ENCODE results near the gene FRMPD4. TPM values are rescaled to one million over a fixed set of nuclear protein-coding genes. Genes with fewer than 3 reads are reported as not detected.

FRMPD4 gene
- total RNA-seq, 1 experiment from 2014 or later = not detected

- H3K36me3 ChIP-seq (ENCODE audit: low read depth) = no peaks in the 10 kb centered on the region
- H3K4me2 ChIP-seq = no peak overlapping the region
- ChIA-PET CTCF (no interaction called here), POLR2A (ENCODE audit: unreplicated experiment) (no interaction called here)
- H3F3A ChIP-seq (ENCODE audit: insufficient read depth, low read depth) = no peaks in the 10 kb centered on the region
- H2AFZ ChIP-seq = no peak overlapping the region
- H3K9me2 ChIP-seq (ENCODE audit: insufficient read depth) = no peaks in the 10 kb centered on the region
- 0 out of 2 replicates have a peak, but pooled peaks cover 6% of the 10 kb centered on the region for H3K4me1 ChIP-seq (replicated peaks; ENCODE audit: insufficient read depth)
- no peak for TF ChIP-seq EZH2 (IDR thresholded peaks at IDR 0.05; ENCODE audit: low read depth)
- TF ChIP-seq CTCF (conservative IDR thresholded peaks at IDR 0.05) = no peak
- DNase-seq = no peak
- peak overlapping the region; percentile 54 for H3K27ac ChIP-seq
- H4K20me1 ChIP-seq (ENCODE audit: insufficient read depth) = no peaks in the 10 kb centered on the region
- no peaks in the 10 kb centered on the region for H3K27me3 ChIP-seq (ENCODE audit: insufficient read depth, low read depth)
- no TSS peak for BruUV-seq (replicated peaks)
- no peak overlapping the region for H3K4me3 ChIP-seq
- no peaks in the 10 kb centered on the region for H3K79me2 ChIP-seq (ENCODE audit: low read depth)
- H3K9me3 ChIP-seq (ENCODE audit: insufficient read depth, low read depth) = no peaks in the 10 kb centered on the region
- intact Hi-C loops (cut with micrococcal nuclease; ENCODE audit: unreplicated experiment) = no loop called here
Observed at GRCh38 chrX:12360383-12360782, 222.1 kb downstream of the FRMPD4 start.

DNA sequence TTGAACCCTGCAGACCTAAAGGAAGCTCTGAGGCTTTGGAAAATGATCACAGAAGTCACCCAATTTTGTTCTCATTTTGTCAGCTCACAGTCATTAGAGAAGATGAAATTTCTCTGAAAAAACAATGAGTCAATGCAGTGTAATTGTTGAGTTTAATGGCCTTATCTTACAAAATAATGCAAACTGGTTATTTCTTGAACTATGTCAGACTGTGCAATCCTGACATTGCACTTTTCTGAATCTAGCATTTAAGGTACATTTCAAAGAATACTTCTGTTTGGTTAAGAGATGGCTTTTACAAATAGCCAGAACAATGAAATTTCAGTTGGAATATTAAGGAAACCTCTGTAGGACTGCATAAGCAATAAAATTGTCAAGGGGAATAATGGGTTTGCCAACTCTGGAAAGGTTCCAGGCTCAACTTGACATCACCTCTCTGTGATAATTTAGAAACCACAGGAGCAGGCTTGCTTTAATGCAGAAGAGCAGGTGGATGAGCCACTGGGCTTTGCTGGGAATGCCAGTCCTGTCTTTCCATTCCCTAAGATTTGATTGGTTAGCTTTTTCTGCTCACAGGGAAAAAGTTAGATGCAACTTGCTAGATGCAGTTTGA is 222.8 kb downstream of the FRMPD4 start:
- intact Hi-C loops (cut with micrococcal nuclease; ENCODE audit: unreplicated experiment) = no loop called here
- no TSS peak for BruUV-seq (replicated peaks)
- no peak overlapping the region for H3K4me3 ChIP-seq
- no peaks in the 10 kb centered on the region for H3K27me3 ChIP-seq (ENCODE audit: insufficient read depth, low read depth)
- H3K9me3 ChIP-seq (ENCODE audit: insufficient read depth, low read depth) = no peaks in the 10 kb centered on the region
- H3K4me2 ChIP-seq = no peak overlapping the region
- no peaks in the 10 kb centered on the region for H3K9me2 ChIP-seq (ENCODE audit: insufficient read depth)
- no peak overlapping the region for H2AFZ ChIP-seq
- no peak for DNase-seq
- no peaks in the 10 kb centered on the region for H4K20me1 ChIP-seq (ENCODE audit: insufficient read depth)
- 0 out of 2 replicates have a peak, but pooled peaks cover 6% of the 10 kb centered on the region for H3K4me1 ChIP-seq (replicated peaks; ENCODE audit: insufficient read depth)
- TF ChIP-seq EZH2 (IDR thresholded peaks at IDR 0.05; ENCODE audit: low read depth) (no peak), CTCF (conservative IDR thresholded peaks at IDR 0.05) (no peak)
- no peaks in the 10 kb centered on the region for H3K79me2 ChIP-seq (ENCODE audit: low read depth)
- H3F3A ChIP-seq (ENCODE audit: insufficient read depth, low read depth) = no peaks in the 10 kb centered on the region
- H3K36me3 ChIP-seq (ENCODE audit: low read depth) = no peaks in the 10 kb centered on the region
- ChIA-PET CTCF (interaction anchor here (0.6 kb wide), 1 partner anchor 824 kb away, joined by 3 read pairs; no protein-coding TSS in a partner anchor), POLR2A (ENCODE audit: unreplicated experiment) (no interaction called here)
- H3K27ac ChIP-seq = peak overlapping the region; percentile 54

DNA sequence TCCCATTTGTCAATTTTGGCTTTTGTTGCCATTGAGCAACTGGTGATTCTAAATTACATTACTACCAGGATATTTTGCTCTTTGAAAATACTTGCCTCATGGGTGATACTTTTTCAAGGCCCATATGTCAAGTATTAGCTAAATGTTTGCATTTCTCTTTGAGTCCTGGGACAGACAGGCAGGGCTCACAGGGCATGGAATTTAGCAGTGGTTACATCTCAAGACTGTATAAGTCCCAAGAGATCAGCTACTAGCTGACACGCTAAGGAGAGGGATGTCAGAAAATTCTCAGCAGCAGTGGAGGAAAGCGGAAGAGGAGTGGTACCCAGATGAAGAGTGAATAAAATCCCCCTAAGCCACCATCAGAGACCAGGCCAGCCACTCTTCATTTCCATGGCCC is 224.9 kb downstream of the FRMPD4 start:
- no peaks in the 10 kb centered on the region for H3K27me3 ChIP-seq (ENCODE audit: insufficient read depth, low read depth)
- H3K9me3 ChIP-seq (ENCODE audit: insufficient read depth, low read depth) = no peaks in the 10 kb centered on the region
- H3K4me3 ChIP-seq = no peak overlapping the region
- H3F3A ChIP-seq (ENCODE audit: insufficient read depth, low read depth) = no peaks in the 10 kb centered on the region
- DNase-seq = no peak
- H4K20me1 ChIP-seq (ENCODE audit: insufficient read depth) = no peaks in the 10 kb centered on the region
- H3K4me2 ChIP-seq = no peak overlapping the region
- H3K4me1 ChIP-seq (replicated peaks; ENCODE audit: insufficient read depth) = 0 out of 2 replicates have a peak, but pooled peaks cover 6% of the 10 kb centered on the region
- no peaks in the 10 kb centered on the region for H3K9me2 ChIP-seq (ENCODE audit: insufficient read depth)
- POLR2A ChIA-PET (ENCODE audit: unreplicated experiment) = no interaction called here
- intact Hi-C loops (cut with micrococcal nuclease; ENCODE audit: unreplicated experiment) = no loop called here
- no peak overlapping the region for H2AFZ ChIP-seq
- no peak overlapping the region for H3K27ac ChIP-seq
- TF ChIP-seq CTCF (conservative IDR thresholded peaks at IDR 0.05) = no peak
- TF ChIP-seq EZH2 (IDR thresholded peaks at IDR 0.05; ENCODE audit: low read depth) = no peak
- no TSS peak for BruUV-seq (replicated peaks)
- no peaks in the 10 kb centered on the region for H3K36me3 ChIP-seq (ENCODE audit: low read depth)
- CTCF ChIA-PET = no interaction called here
- H3K79me2 ChIP-seq (ENCODE audit: low read depth) = no peaks in the 10 kb centered on the region

Measured in PC-9 (cell line).